ENCODE measurements around the gene BTBD3.

BTBD3 gene

GRCh38 chr20:11918391-11918845, 725 bp downstream of the BTBD3 start:
- peak in 1 of 2 experiments; percentile 36 for DNase-seq

GRCh38 chr20:11918981-11919380, 1.3 kb downstream of the BTBD3 start:
- DNase-seq = peak; percentile 89 to 96

GRCh38 chr20:11919581-11919980, 1.9 kb downstream of the BTBD3 start:
- DNase-seq = peak in 1 of 2 experiments; percentile 39

GRCh38 chr20:11920083-11920482, 2.4 kb downstream of the BTBD3 start:
- no peak for DNase-seq

- DNase-seq = peak; percentile 22 to 68
Measured at GRCh38 chr20:11921321-11921720, 3.6 kb downstream of the BTBD3 start.

- DNase-seq = no peak
Measured at GRCh38 chr20:11922561-11922960, 4.9 kb downstream of the BTBD3 start.

GRCh38 chr20:11924923-11925322, 7.2 kb downstream of the BTBD3 start:
- no peak for DNase-seq

- DNase-seq = no peak
Measured at GRCh38 chr20:11926292-11926998, 8.8 kb downstream of the BTBD3 start.

GRCh38 chr20:11929947-11930346, 12.3 kb downstream of the BTBD3 start:
- no peak for DNase-seq

GRCh38 chr20:11935212-11936154, 17.8 kb downstream of the BTBD3 start:
- DNase-seq = peak; percentile 11 to 48

GRCh38 chr20:11936157-11936556, 18.5 kb downstream of the BTBD3 start:
- peak; percentile 92 to 99 for DNase-seq

GRCh38 chr20:11937230-11937629, 19.5 kb downstream of the BTBD3 start:
- DNase-seq = no peak

- DNase-seq = no peak
Measured at GRCh38 chr20:11941593-11942246, 24.0 kb downstream of the BTBD3 start.

- DNase-seq = no peak
Measured at GRCh38 chr20:11943778-11944177, 26.1 kb downstream of the BTBD3 start.

- no peak for DNase-seq
Measured at GRCh38 chr20:11948806-11949205, 31.1 kb downstream of the BTBD3 start.

GRCh38 chr20:11949711-11950110, 32.0 kb downstream of the BTBD3 start:
- DNase-seq = no peak

- DNase-seq = no peak
Measured at GRCh38 chr20:11951696-11952095, 34.0 kb downstream of the BTBD3 start.

- DNase-seq = no peak
Measured at GRCh38 chr20:11952639-11953038, 34.9 kb downstream of the BTBD3 start.

GRCh38 chr20:11957911-11958310, 40.2 kb downstream of the BTBD3 start:
- no peak for DNase-seq

- no peak for DNase-seq
Measured at GRCh38 chr20:11958855-11959254, 41.2 kb downstream of the BTBD3 start.

- no peak for DNase-seq
Measured at GRCh38 chr20:11965602-11966001, 47.9 kb downstream of the BTBD3 start.

GRCh38 chr20:11966186-11966585, 48.5 kb downstream of the BTBD3 start:
- no peak for DNase-seq

- DNase-seq = no peak
Measured at GRCh38 chr20:11970243-11970836, 52.6 kb downstream of the BTBD3 start.

Measured in NCI-H2081 (cell line).